ENCODE data around the gene NCKAP5L.

Gene NCKAP5L

GRCh38 chr12:49762468-49762847 lies 65.8 kb downstream of the NCKAP5L start:
- DNase-seq (ENCODE audit: low spot score): no peak
- TF ChIP-seq CTCF (IDR thresholded peaks at IDR 0.05): no peak

GRCh38 chr12:49761677-49762467 lies 66.3 kb downstream of the NCKAP5L start:
- no peak for DNase-seq (ENCODE audit: low spot score)
- H3K27ac ChIP-seq: no peak overlapping the region

More at GRCh38 chr12:49762468-49762847, 65.8 kb downstream of the NCKAP5L start:
- Histone ChIP-seq H3K4me3 (no peak overlapping the region), H3K27ac (no peak overlapping the region)

GRCh38 chr12:49750996-49751393 lies 77.2 kb downstream of the NCKAP5L start:
- no peak overlapping the region for H3K27ac ChIP-seq
- no peak for TF ChIP-seq CTCF (IDR thresholded peaks at IDR 0.05)
- no peak for DNase-seq (ENCODE audit: low spot score)
- no peak overlapping the region for H3K4me3 ChIP-seq

More at GRCh38 chr12:49761677-49762467, 66.3 kb downstream of the NCKAP5L start:
- TF ChIP-seq CTCF (IDR thresholded peaks at IDR 0.05): no peak
- H3K4me3 ChIP-seq: no peak overlapping the region

- no peak for TF ChIP-seq CTCF (IDR thresholded peaks at IDR 0.05)
- H3K27ac ChIP-seq: no peak overlapping the region
- no peak overlapping the region for H3K4me3 ChIP-seq
- DNase-seq (ENCODE audit: low spot score): no peak
Measured at GRCh38 chr12:49750027-49750995, 77.9 kb downstream of the NCKAP5L start.

- no peak for DNase-seq (ENCODE audit: low spot score)
- no peak overlapping the region for H3K27ac ChIP-seq
- H3K4me3 ChIP-seq: peak overlapping the region; percentile 10
- TF ChIP-seq CTCF (IDR thresholded peaks at IDR 0.05): no peak
Measured at GRCh38 chr12:49748800-49749199, 79.4 kb downstream of the NCKAP5L start.

GRCh38 chr12:49748306-49748705 lies 79.9 kb downstream of the NCKAP5L start:
- no peak for TF ChIP-seq CTCF (IDR thresholded peaks at IDR 0.05)
- Histone ChIP-seq H3K27ac (no peak overlapping the region), H3K4me3 (no peak overlapping the region)
- DNase-seq (ENCODE audit: low spot score): no peak
